HEK293 (cell line): ENCODE data around the gene DCC.
A peak's percentile ranks its signal among the peaks of the same experiment; 100 is the strongest.

Experiments
- CTCF ChIA-PET: fragments of 350-600 bp; formaldehyde crosslinking; extraction: SDS; loops from one replicate; lab custom pipeline; 2021; ENCODE audit warnings: antibody characterized with exemption; lab: Yijun Ruan, JAX
- POLR2A ChIA-PET: fragments of 300-600 bp; formaldehyde crosslinking; extraction: SDS; loops from one replicate; lab custom pipeline; 2020; ENCODE audit warnings: antibody characterized with exemption, inconsistent platforms; lab: Yijun Ruan, JAX
- H3K27ac ChIP-seq: fragments of 200-500 bp; sonication (Bioruptor generic); 2 replicates; pipeline ENCODE4 v1.5.1; 2014; ENCODE audit warnings: low read depth, low read length, control low read depth, inconsistent platforms; ENCODE audit errors: extremely low read depth
- H3K36me3 ChIP-seq, 2 experiments: fragments of 200-500 bp in 1 of 2; sonication (Bioruptor generic) in 1 of 2; 1 replicate in 1 of 2; 2 replicates in 1 of 2; pipeline ENCODE4 v1.5.1; 2014 to 2017; ENCODE audit warnings: inconsistent platforms in 2 of 2, low read length in 2 of 2; ENCODE audit not compliant: control insufficient read depth in 2 of 2, insufficient read depth in 1 of 2
- H3K4me1 ChIP-seq: fragments of 200-500 bp; sonication (Bioruptor generic); 2 replicates; pipeline ENCODE4 v1.5.1; 2014; ENCODE audit warnings: mild to moderate bottlenecking, low read length, inconsistent platforms; ENCODE audit not compliant: control insufficient read depth, insufficient read depth
- H3K4me3 ChIP-seq: 2 replicates; pipeline ENCODE4 v1.5.1; 2011; ENCODE audit warnings: low read depth, mild to moderate bottlenecking, control low read depth, low read length, moderate library complexity
- H3K9me3 ChIP-seq: fragments of 200-500 bp; sonication (Bioruptor generic); 2 replicates; pipeline ENCODE4 v1.5.1; 2014; ENCODE audit warnings: low read depth, low read length, inconsistent platforms; ENCODE audit not compliant: control insufficient read depth, insufficient read depth
- BCL11A ChIP-seq: fragments of 450-650 bp; formaldehyde crosslinking; IDR thresholded peaks from 2 replicates; pipeline ENCODE4 v1.5.1; 2016; ENCODE audit warnings: low read depth, missing biosample characterization, missing genetic modification characterization
- BCL11B ChIP-seq: fragments of 450-650 bp; formaldehyde crosslinking; IDR thresholded peaks from 2 replicates; pipeline ENCODE4 v1.5.1; 2016; ENCODE audit warnings: low read depth, missing biosample characterization, missing genetic modification characterization
- RBAK ChIP-seq: fragments of 450-650 bp; formaldehyde crosslinking; IDR thresholded peaks from 2 replicates; pipeline ENCODE4 v1.5.1; 2016; ENCODE audit warnings: missing biosample characterization, missing genetic modification characterization
- SALL2 ChIP-seq: fragments of 450-650 bp; formaldehyde crosslinking; IDR thresholded peaks from 2 replicates; pipeline ENCODE4 v1.5.0; 2017; ENCODE audit warnings: missing biosample characterization, mild to moderate bottlenecking, missing genetic modification characterization, borderline replicate concordance
- SCRT1 ChIP-seq: fragments of 450-650 bp; formaldehyde crosslinking; IDR thresholded peaks from 2 replicates; pipeline ENCODE4 v1.5.1; 2016; ENCODE audit warnings: missing biosample characterization, missing genetic modification characterization, borderline replicate concordance
- ZBTB17 ChIP-seq: fragments of 450-650 bp; formaldehyde crosslinking; IDR thresholded peaks from 2 replicates; pipeline ENCODE4 v1.5.1; 2016; ENCODE audit warnings: missing biosample characterization, missing genetic modification characterization
- ZBTB21 ChIP-seq: fragments of 450-650 bp; formaldehyde crosslinking; IDR thresholded peaks from 2 replicates; pipeline ENCODE4 v1.5.1; 2017; ENCODE audit warnings: missing biosample characterization, missing genetic modification characterization
- ZBTB8A ChIP-seq: fragments of 450-650 bp; formaldehyde crosslinking; IDR thresholded peaks from 2 replicates; pipeline ENCODE4 v1.5.1; 2016; ENCODE audit warnings: missing biosample characterization, missing genetic modification characterization
- ZNF155 ChIP-seq: fragments of 450-650 bp; formaldehyde crosslinking; IDR thresholded peaks from 2 replicates; pipeline ENCODE4 v1.5.1; 2016; ENCODE audit warnings: missing biosample characterization, missing genetic modification characterization
- ZNF48 ChIP-seq: fragments of 450-650 bp; formaldehyde crosslinking; IDR thresholded peaks from 2 replicates; pipeline ENCODE4 v1.5.1; 2016; ENCODE audit warnings: missing biosample characterization, missing genetic modification characterization
- ZNF549 ChIP-seq: fragments of 450-650 bp; IDR thresholded peaks from 2 replicates; pipeline ENCODE4 v1.5.1; 2018; ENCODE audit warnings: missing biosample characterization, missing genetic modification characterization, mild to moderate bottlenecking, inconsistent platforms, moderate library complexity
- ZNF558 ChIP-seq: fragments of 450-650 bp; formaldehyde crosslinking; IDR thresholded peaks from 2 replicates; pipeline ENCODE4 v1.5.1; 2016; ENCODE audit warnings: missing biosample characterization, missing genetic modification characterization
- ZNF571 ChIP-seq: fragments of 450-650 bp; formaldehyde crosslinking; IDR thresholded peaks from 2 replicates; pipeline ENCODE4 v1.5.0; 2017; ENCODE audit warnings: missing biosample characterization, missing genetic modification characterization
- ZNF776 ChIP-seq: fragments of 450-650 bp; formaldehyde crosslinking; IDR thresholded peaks from 2 replicates; pipeline ENCODE4 v1.5.0; 2017; ENCODE audit warnings: missing biosample characterization, missing genetic modification characterization, borderline replicate concordance
- TF ChIP-seq, protein P1 (sequence below): fragments of 450-650 bp; formaldehyde crosslinking; IDR thresholded peaks from 2 replicates; pipeline ENCODE4 v1.5.1; 2016; ENCODE audit warnings: missing biosample characterization, missing genetic modification characterization
- TF ChIP-seq, protein P2 (sequence below): fragments of 450-650 bp; formaldehyde crosslinking; optimal IDR thresholded peaks from 2 replicates; pipeline ENCODE3; 2016; ENCODE audit warnings: missing biosample characterization, mild to moderate bottlenecking, missing genetic modification characterization
- TF ChIP-seq, protein P3 (sequence below): sonication (generic); formaldehyde crosslinking; IDR thresholded peaks from 2 replicates; pipeline ENCODE4 v1.8.1; 2022; ENCODE audit warnings: mild to moderate bottlenecking, moderate library complexity, missing genetic modification reagents

DCC gene, protein sequence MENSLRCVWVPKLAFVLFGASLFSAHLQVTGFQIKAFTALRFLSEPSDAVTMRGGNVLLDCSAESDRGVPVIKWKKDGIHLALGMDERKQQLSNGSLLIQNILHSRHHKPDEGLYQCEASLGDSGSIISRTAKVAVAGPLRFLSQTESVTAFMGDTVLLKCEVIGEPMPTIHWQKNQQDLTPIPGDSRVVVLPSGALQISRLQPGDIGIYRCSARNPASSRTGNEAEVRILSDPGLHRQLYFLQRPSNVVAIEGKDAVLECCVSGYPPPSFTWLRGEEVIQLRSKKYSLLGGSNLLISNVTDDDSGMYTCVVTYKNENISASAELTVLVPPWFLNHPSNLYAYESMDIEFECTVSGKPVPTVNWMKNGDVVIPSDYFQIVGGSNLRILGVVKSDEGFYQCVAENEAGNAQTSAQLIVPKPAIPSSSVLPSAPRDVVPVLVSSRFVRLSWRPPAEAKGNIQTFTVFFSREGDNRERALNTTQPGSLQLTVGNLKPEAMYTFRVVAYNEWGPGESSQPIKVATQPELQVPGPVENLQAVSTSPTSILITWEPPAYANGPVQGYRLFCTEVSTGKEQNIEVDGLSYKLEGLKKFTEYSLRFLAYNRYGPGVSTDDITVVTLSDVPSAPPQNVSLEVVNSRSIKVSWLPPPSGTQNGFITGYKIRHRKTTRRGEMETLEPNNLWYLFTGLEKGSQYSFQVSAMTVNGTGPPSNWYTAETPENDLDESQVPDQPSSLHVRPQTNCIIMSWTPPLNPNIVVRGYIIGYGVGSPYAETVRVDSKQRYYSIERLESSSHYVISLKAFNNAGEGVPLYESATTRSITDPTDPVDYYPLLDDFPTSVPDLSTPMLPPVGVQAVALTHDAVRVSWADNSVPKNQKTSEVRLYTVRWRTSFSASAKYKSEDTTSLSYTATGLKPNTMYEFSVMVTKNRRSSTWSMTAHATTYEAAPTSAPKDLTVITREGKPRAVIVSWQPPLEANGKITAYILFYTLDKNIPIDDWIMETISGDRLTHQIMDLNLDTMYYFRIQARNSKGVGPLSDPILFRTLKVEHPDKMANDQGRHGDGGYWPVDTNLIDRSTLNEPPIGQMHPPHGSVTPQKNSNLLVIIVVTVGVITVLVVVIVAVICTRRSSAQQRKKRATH (N-terminal part only)

DNA sequence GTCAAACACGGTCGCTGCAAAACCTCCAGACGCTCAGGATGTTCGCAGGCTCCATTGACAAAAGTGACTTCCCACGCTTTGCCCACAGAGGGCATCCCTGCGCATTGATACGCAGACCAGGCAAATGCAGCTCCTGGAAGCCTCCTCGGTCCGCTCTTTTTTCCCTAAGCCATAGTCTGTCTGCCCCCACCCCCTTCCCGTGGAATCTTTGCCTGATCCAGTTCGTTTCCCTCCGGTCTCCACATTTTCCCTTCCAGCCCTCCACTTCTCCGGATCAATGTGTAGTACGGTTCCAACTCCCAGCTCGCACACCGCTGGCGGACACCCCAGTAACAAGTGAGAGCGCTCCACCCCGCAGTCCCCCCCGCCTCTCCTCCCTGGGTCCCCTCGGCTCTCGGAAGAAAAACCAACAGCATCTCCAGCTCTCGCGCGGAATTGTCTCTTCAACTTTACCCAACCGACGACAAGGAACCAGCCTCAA, at the start of gene DCC:
TSS of gene DCC (plus strand) at position 307 of the 481 bp plus-strand sequence. CDS start 591 bp downstream, outside the sequence.
- ChIA-PET CTCF (interaction anchor here (0.7 to 1.2 kb wide), 9 partner anchors 11 to 1181 kb away, joined by 3 read pairs; no protein-coding TSS in a partner anchor), POLR2A (no interaction called here)
- H3K4me1 ChIP-seq: no peaks in the 10 kb centered on the region
- TF ChIP-seq, protein P1, sequence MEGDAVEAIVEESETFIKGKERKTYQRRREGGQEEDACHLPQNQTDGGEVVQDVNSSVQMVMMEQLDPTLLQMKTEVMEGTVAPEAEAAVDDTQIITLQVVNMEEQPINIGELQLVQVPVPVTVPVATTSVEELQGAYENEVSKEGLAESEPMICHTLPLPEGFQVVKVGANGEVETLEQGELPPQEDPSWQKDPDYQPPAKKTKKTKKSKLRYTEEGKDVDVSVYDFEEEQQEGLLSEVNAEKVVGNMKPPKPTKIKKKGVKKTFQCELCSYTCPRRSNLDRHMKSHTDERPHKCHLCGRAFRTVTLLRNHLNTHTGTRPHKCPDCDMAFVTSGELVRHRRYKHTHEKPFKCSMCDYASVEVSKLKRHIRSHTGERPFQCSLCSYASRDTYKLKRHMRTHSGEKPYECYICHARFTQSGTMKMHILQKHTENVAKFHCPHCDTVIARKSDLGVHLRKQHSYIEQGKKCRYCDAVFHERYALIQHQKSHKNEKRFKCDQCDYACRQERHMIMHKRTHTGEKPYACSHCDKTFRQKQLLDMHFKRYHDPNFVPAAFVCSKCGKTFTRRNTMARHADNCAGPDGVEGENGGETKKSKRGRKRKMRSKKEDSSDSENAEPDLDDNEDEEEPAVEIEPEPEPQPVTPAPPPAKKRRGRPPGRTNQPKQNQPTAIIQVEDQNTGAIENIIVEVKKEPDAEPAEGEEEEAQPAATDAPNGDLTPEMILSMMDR: peak; percentile 17; the same call in 1 of the 2 replicates
- TF ChIP-seq SCRT1 (tag by site-specific recombination) (no peak), RBAK (tag by site-specific recombination) (no peak), ZBTB17 (peak; percentile 24; the same call in 1 of the 2 replicates), ZNF549 (no peak), SALL2 (no peak)
- H3K9me3 ChIP-seq: no peaks in the 10 kb centered on the region
- H3K36me3 ChIP-seq: no peaks in the 10 kb centered on the region
- H3K27ac ChIP-seq: no peak within 1 kb of the TSS
- peak within 1 kb of the TSS; percentile 9 for H3K4me3 ChIP-seq

DNA sequence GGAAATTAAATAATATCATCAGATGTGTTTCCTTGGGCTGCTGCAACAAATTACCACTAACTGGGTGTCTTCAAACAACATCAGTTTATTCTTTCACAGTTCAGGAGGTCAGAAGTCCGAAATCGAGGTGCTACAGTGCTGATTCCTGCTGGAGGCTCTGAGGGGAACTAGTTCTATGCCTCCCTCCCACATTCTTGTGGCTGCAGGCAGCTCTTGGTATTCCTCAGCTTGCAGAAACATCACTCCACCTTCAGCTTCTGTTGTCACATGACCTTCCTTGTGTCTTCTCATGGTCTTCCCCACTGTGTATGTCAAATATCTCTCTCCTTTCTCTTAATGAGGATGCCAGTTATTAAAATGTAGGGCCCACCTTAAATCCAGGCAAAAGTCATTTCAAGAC, 29.3 kb upstream of the DCC start:
- no peak overlapping the region for H3K27ac ChIP-seq
- no peaks in the 10 kb centered on the region for H3K36me3 ChIP-seq
- H3K4me1 ChIP-seq: 0 out of 2 replicates have a peak, but pooled peaks cover 3% of the 10 kb centered on the region
- H3K4me3 ChIP-seq: no peak overlapping the region
- POLR2A ChIA-PET: no interaction called here
- H3K9me3 ChIP-seq: no peaks in the 10 kb centered on the region
- CTCF ChIA-PET: no interaction called here
- TF ChIP-seq ZNF558: no peak
- TF ChIP-seq BCL11A: no peak
- TF ChIP-seq ZNF48 (tag by site-specific recombination): no peak
- no peak for TF ChIP-seq ZBTB21 (tag by site-specific recombination)
- TF ChIP-seq, protein P2, sequence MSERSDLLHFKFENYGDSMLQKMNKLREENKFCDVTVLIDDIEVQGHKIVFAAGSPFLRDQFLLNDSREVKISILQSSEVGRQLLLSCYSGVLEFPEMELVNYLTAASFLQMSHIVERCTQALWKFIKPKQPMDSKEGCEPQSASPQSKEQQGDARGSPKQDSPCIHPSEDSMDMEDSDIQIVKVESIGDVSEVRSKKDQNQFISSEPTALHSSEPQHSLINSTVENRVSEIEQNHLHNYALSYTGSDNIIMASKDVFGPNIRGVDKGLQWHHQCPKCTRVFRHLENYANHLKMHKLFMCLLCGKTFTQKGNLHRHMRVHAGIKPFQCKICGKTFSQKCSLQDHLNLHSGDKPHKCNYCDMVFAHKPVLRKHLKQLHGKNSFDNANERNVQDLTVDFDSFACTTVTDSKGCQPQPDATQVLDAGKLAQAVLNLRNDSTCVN (tag by site-specific recombination): no peak
- no peak for TF ChIP-seq ZNF776 (tag by site-specific recombination)
- TF ChIP-seq, protein P3, sequence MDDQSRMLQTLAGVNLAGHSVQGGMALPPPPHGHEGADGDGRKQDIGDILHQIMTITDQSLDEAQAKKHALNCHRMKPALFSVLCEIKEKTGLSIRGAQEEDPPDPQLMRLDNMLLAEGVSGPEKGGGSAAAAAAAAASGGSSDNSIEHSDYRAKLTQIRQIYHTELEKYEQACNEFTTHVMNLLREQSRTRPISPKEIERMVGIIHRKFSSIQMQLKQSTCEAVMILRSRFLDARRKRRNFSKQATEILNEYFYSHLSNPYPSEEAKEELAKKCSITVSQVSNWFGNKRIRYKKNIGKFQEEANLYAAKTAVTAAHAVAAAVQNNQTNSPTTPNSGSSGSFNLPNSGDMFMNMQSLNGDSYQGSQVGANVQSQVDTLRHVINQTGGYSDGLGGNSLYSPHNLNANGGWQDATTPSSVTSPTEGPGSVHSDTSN (CRISPR knock-in tag): no peak
- TF ChIP-seq ZNF155 (tag by site-specific recombination): no peak
- no peak for TF ChIP-seq ZBTB8A (tag by site-specific recombination)
- TF ChIP-seq ZNF571: no peak
- TF ChIP-seq BCL11B: no peak
